ENCODE measurements around the gene PRR9. TPM values are rescaled to one million over a fixed set of nuclear protein-coding genes. Genes with fewer than 3 reads are reported as not detected.

Gene PRR9, protein sequence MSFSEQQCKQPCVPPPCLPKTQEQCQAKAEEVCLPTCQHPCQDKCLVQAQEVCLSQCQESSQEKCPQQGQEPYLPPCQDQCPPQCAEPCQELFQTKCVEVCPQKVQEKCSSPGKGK
- total RNA-seq = not detected in 2 replicates

DNA sequence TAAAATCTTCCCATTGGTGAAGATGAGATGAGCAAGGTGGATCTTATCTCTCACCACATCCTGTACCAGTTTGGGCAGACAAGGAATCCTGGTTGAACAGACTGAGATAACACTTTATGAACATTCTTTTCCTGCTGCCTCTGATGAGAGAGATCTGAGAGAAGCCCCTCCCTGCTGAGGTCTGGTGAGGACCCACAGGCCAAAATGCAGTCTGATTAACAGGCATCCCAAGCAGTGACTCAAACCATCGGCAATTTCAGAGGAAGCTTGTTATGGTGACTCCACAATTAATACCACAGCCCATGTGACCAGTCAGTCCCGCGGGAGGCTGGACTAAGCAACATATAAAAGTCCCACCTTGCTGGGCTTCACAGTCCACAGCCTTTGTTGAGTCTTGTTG is at the start of gene PRR9:
Gene PRR9, plus strand, starts transcription at position 373 of the 400 bp plus-strand sequence. CDS start 561 bp downstream, outside the sequence.

DNA sequence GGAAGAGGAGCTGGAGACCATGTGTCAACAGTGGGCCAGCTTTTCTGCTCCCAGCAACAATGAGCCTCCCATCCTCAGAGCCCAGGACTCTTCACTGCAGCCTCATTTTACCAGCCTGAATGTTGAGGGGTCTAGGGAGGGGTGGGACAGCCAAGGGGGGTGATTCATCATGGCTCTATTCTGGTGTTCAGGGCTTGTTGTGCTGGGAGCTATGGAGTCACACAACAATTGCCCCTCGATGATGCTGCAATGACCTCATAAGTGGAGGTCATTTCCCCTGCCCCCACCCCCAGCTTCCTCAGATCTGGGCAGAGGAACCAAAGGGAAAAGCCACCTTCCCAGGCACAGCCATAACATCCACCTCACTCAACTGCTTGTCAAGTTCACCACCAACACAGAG is 14.3 kb upstream of the PRR9 start, which contains the start of gene LELP1:
Gene LELP1, plus strand, starts transcription at position 301 of the 400 bp plus-strand sequence. CDS start 1,278 bp downstream, outside the sequence.

DNA sequence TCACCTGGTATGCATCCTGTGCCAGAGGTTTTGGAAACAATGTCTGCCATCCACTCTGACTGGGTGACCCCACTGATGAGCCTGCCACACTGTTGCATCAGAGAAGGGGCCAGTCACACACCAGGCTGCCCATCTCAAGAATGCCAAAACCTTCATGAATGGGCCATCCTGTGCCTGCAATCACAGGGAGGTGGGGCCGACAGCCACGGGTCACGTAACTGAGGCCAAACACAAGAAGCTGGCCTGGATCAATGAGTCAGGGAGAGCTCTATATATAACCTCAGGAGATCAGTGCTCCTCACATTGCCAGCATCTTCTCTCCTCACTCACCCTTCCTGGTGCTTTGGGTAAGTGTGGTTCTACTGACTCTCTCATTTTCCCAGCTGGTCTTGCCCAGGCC is 42.0 kb downstream of the PRR9 start, which contains the start of gene LORICRIN:
Gene LORICRIN, plus strand, starts transcription at position 301 of the 400 bp plus-strand sequence. CDS start 1,263 bp downstream, outside the sequence.

Other genes with a start within 250 kb of the PRR9 start
- not detected in 2 replicates for gene SPRR4, start 246.9 kb upstream of the PRR9 start, total RNA-seq
- gene SPRR1A, start 233.5 kb upstream of the PRR9 start, total RNA-seq = not detected in 2 replicates
- gene SPRR3, start 215.8 kb upstream of the PRR9 start, total RNA-seq = not detected in 2 replicates
- not detected in 2 replicates for gene SPRR1B, start 186.4 kb upstream of the PRR9 start, total RNA-seq
- not detected in 2 replicates for gene SPRR2D, start 176.5 kb upstream of the PRR9 start, total RNA-seq
- gene SPRR2A, start 160.1 kb upstream of the PRR9 start, total RNA-seq = not detected in 2 replicates
- not detected in 2 replicates for gene SPRR2B, start 146.0 kb upstream of the PRR9 start, total RNA-seq
- gene SPRR2E, start 123.1 kb upstream of the PRR9 start, total RNA-seq = not detected in 2 replicates
- gene SPRR2F, start 104.1 kb upstream of the PRR9 start, total RNA-seq = not detected in 2 replicates
- gene SPRR2G, start 66.7 kb upstream of the PRR9 start, total RNA-seq = not detected in 2 replicates
- gene LELP1, start 14.2 kb upstream of the PRR9 start, total RNA-seq = not detected in 2 replicates
- not detected in 2 replicates for gene LORICRIN, start 42.1 kb downstream of the PRR9 start, total RNA-seq
- gene PGLYRP3, start 95.4 kb downstream of the PRR9 start, total RNA-seq = not detected in 2 replicates
- not detected in 2 replicates for gene PGLYRP4, start 131.3 kb downstream of the PRR9 start, total RNA-seq
- gene S100A9, start 140.3 kb downstream of the PRR9 start, total RNA-seq = not detected in 2 replicates
- gene S100A12, start 158.0 kb downstream of the PRR9 start, total RNA-seq = not detected in 2 replicates
- not detected in 2 replicates for gene S100A8, start 173.5 kb downstream of the PRR9 start, total RNA-seq
- gene S100A7A, start 198.9 kb downstream of the PRR9 start, total RNA-seq = not detected in 2 replicates
- not detected in 2 replicates for gene S100A7, start 243.1 kb downstream of the PRR9 start, total RNA-seq

All from regular cardiac myocyte (primary cell).